Renal pelvis (tissue), 12 donors: ENCODE results near the gene PPP1R3C. TPM values are rescaled to one million over a fixed set of nuclear protein-coding genes. Genes with fewer than 3 reads are reported as not detected.

ENCODE experiments used
- DNase-seq: peaks from one replicate; pipeline ENCODE4 v3.0.0-alpha.2; 2013
- long read RNA-seq, 16 experiments: transcript quantifications; one replicate each; lab custom pipeline, GENCODE V29; 2026
- polyA plus RNA-seq, 3 donors: library from polyadenylated mRNA; unstranded; fragments of 120-200 nt; gene quantifications; one replicate each; pipeline ENCODE4 v1.2.1, GENCODE V29; 2013; ENCODE audit not compliant: insufficient read length in 3 of 3

The PPP1R3C gene
- polyA plus RNA-seq, result 10 to 100 TPM; 32.4 to 42.3 (median 36.3) TPM
- long read RNA-seq, donor 1, transcript PPP1R3C-201 (2 exons, 2,524 nt), result major isoform, 18 of 18 reads
- long read RNA-seq, donor 1, partial matches to known transcripts, result 0 of 18 reads
- long read RNA-seq, donor 1, other reads (novel, unspliced or antisense), result 0 of 18 reads
- long read RNA-seq, donor 2, transcript PPP1R3C-201 (2 exons, 2,524 nt), result major isoform, 15 of 31 reads
- long read RNA-seq, donor 2, partial matches to known transcripts, result 16 of 31 reads
- long read RNA-seq, donor 2, other reads (novel, unspliced or antisense), result 0 of 31 reads
- long read RNA-seq, donor 3, transcript PPP1R3C-201 (2 exons, 2,524 nt), result major isoform, 17 of 17 reads
- long read RNA-seq, donor 3, partial matches to known transcripts, result 0 of 17 reads
- long read RNA-seq, donor 3, other reads (novel, unspliced or antisense), result 0 of 17 reads
- long read RNA-seq, donor 4, transcript PPP1R3C-201 (2 exons, 2,524 nt), result major isoform, 14 of 14 reads
- long read RNA-seq, donor 4, partial matches to known transcripts, result 0 of 14 reads
- long read RNA-seq, donor 4, other reads (novel, unspliced or antisense), result 0 of 14 reads
- long read RNA-seq, donor 5, transcript PPP1R3C-201 (2 exons, 2,524 nt), result major isoform, 6 of 6 reads
- long read RNA-seq, donor 5, partial matches to known transcripts, result 0 of 6 reads
- long read RNA-seq, donor 5, other reads (novel, unspliced or antisense), result 0 of 6 reads
- long read RNA-seq, donor 6, transcript PPP1R3C-201 (2 exons, 2,524 nt), result major isoform, 6 of 6 reads
- long read RNA-seq, donor 6, partial matches to known transcripts, result 0 of 6 reads
- long read RNA-seq, donor 6, other reads (novel, unspliced or antisense), result 0 of 6 reads
- long read RNA-seq, donor 7, transcript PPP1R3C-201 (2 exons, 2,524 nt), result major isoform, 19 of 19 reads
- long read RNA-seq, donor 7, partial matches to known transcripts, result 0 of 19 reads
- long read RNA-seq, donor 7, other reads (novel, unspliced or antisense), result 0 of 19 reads
- long read RNA-seq, donor 8, transcript PPP1R3C-201 (2 exons, 2,524 nt), result major isoform, 12 of 12 reads
- long read RNA-seq, donor 8, partial matches to known transcripts, result 0 of 12 reads
- long read RNA-seq, donor 8, other reads (novel, unspliced or antisense), result 0 of 12 reads
- long read RNA-seq, donor 9, transcript PPP1R3C-201 (2 exons, 2,524 nt), result major isoform, 17 of 17 reads
- long read RNA-seq, donor 9, partial matches to known transcripts, result 0 of 17 reads
- long read RNA-seq, donor 9, other reads (novel, unspliced or antisense), result 0 of 17 reads
- long read RNA-seq, donor 10, transcript PPP1R3C-201 (2 exons, 2,524 nt), result major isoform, 22 of 22 reads
- long read RNA-seq, donor 10, partial matches to known transcripts, result 0 of 22 reads
- long read RNA-seq, donor 10, other reads (novel, unspliced or antisense), result 0 of 22 reads
- long read RNA-seq, donor 11, transcript PPP1R3C-201 (2 exons, 2,524 nt), result major isoform, 9 of 9 reads
- long read RNA-seq, donor 11, partial matches to known transcripts, result 0 of 9 reads
- long read RNA-seq, donor 11, other reads (novel, unspliced or antisense), result 0 of 9 reads
- long read RNA-seq, donor 12, transcript PPP1R3C-201 (2 exons, 2,524 nt), result major isoform, 23 of 23 reads
- long read RNA-seq, donor 12, partial matches to known transcripts, result 0 of 23 reads
- long read RNA-seq, donor 12, other reads (novel, unspliced or antisense), result 0 of 23 reads
- long read RNA-seq, donor 13, transcript PPP1R3C-201 (2 exons, 2,524 nt), result major isoform, 8 of 8 reads
- long read RNA-seq, donor 13, partial matches to known transcripts, result 0 of 8 reads
- long read RNA-seq, donor 13, other reads (novel, unspliced or antisense), result 0 of 8 reads
- long read RNA-seq, donor 14, result 0 reads
- long read RNA-seq, donor 15, transcript PPP1R3C-201 (2 exons, 2,524 nt), result major isoform, 13 of 13 reads
- long read RNA-seq, donor 15, partial matches to known transcripts, result 0 of 13 reads
- long read RNA-seq, donor 15, other reads (novel, unspliced or antisense), result 0 of 13 reads
- long read RNA-seq, donor 16, transcript PPP1R3C-201 (2 exons, 2,524 nt), result major isoform, 16 of 16 reads
- long read RNA-seq, donor 16, partial matches to known transcripts, result 0 of 16 reads
- long read RNA-seq, donor 16, other reads (novel, unspliced or antisense), result 0 of 16 reads

DNA sequence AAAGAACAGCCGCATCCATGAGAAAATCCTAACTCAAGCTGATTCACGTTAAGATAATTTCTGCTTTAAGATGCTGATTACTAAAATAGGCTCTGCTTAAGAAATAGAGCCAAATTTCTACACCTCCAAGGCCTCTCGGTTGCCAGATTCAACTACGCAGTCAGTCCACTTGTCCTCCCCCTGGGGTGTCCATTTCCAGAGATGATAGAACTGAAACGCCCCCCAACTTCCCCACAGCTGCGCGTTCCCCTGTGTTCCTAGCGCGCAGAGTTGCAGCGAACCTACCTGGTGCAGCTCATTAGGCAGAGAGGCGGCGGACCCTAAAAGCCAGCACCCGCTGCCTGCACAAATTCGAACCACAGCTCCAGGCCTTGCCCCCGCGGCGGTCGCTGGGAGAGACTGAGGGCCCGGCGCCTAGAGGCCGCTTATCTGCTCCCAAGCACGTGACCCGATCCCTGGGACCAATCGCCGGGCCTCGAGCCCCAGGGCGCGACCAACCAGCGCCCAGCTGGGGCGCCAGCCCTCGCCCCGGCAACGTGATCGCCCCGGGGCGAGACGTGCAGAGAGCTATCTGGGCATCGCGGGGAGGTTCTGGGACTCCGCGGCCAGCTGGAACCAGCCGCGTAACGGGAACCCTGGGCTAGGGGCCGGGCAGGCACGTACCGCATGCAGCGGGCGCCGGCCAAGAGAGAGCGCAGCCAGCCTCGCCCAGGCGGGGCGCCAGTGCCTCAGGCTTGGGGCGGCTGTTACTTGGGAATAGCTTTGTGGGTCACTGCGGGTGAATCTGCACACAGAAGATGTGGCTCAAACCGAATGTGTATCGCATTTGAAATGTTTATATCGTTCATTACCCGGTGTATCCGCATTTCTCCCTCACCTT lies at the start of gene PPP1R3C:
Gene PPP1R3C (minus strand): TSS at position 401 of the 880 bp plus-strand sequence. CDS start 102 bp downstream, at position 299.
- DNase-seq, result peak; percentile 85

GRCh38 chr10:91681361-91682276 lies 48.7 kb upstream of the PPP1R3C start:
- DNase-seq, result no peak

- DNase-seq, result no peak
Measured at GRCh38 chr10:91680487-91680886, 47.6 kb upstream of the PPP1R3C start.

GRCh38 chr10:91679296-91679695 lies 46.4 kb upstream of the PPP1R3C start:
- no peak for DNase-seq

- DNase-seq, result no peak
Measured at GRCh38 chr10:91677911-91678310, 45.0 kb upstream of the PPP1R3C start.

- DNase-seq, result no peak
Measured at GRCh38 chr10:91672021-91672608, 39.2 kb upstream of the PPP1R3C start.

DNA sequence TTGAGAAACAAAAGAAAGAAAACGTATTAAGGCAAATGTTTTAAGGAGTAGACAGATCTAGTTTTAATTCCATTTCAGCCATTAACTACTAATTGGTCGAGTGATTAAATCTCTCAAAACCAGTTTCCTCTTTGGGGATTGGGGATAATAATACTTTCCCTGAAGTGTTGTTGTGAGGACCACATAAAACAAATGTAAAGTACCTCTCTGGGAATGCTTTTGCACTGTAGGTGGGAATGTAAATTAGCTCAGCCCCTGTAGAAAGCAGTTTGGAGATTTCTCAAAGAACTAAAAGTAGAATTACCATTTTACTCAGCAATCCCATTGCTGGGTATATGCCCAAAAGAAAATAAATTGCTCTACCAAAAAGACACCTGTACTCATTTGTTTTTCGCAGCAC lies 36.0 kb upstream of the PPP1R3C start:
- no peak for DNase-seq

DNA sequence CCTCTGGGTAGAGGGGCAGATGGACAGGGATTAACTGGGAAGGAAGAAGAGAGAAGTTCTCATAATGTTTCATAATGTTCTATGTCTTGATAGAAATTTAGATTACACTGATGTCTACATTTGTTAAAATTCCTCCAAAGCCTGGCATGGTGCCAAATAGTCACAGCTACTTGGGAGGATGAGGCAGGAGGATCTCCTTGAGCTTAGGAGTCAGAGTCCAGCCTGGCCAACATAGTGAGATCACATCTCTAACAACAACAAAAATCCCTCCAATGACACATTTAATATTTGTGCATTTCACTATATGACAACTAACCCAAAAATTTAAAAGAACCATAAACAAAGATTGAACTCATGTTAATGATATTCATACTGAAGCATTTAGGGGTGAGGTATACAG lies 33.0 kb upstream of the PPP1R3C start:
- no peak for DNase-seq

DNA sequence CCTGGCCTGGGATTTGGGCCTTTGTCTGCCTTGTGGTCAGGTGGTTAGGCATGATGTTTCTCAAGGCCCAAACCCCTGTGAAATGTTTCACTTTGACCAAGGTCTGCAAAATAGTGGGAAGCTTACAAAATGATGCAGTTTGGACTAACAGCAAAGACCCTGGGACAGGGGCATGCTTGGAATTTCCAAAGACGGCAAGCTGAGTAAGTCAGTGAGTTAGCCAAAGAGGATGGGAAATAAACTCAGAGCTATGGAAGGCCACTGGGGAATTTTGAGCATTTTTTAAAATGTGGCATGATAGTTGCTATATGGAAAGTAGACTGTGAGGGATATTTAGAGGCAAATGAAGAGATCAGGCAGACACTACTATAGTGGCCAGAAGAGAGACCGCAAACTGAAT lies 31.6 kb upstream of the PPP1R3C start:
- DNase-seq, result no peak

GRCh38 chr10:91662993-91663392 lies 30.1 kb upstream of the PPP1R3C start:
- no peak for DNase-seq

DNA sequence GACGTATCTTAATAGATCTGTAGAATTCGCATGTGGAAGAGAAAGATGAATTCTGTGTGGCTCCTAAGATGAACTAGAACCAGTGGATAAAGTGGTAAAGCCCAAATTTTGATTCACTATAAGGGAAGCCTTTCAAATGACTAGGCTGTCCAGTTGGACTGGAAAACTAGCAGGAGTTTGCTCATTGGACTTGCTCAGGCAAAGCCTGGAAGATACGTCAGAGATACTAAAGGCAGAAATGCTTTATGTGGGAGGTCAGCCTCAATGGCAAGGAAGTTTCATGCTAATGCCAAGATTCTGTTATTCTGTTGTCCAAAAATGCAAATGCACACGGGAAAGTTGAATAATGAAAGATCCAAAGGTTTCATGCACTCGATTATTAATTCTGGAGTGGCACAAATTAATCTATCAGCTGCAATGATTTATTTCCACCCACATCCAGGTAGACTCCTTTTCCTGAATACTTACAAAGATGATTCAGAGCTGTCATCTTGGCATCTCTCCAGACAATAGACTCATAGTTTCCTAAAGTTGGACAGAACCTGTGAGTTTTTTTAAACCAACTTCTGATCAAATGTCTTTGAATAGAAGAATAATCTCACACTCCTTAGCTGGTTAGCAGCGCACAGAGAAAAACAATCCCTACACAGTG lies 20.5 kb upstream of the PPP1R3C start:
- no peak for DNase-seq

DNA sequence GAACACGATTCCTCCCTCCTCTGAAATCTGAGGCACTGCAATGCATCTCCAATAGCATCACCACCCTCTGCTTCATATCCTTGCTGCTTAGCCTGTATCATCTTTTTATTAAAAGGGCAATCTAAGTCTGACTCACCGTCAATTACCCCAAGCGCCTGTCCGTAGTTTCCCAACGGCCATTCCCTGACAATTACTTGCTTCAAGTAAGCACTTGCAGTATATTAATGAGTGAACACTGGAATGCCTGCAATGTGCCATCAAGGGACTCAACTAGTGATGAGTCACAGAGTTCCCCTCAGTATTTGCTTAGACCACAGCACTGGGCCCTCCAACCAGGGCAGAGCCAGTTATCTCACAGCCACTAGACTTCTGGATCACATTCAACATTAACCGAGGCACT lies 19.5 kb upstream of the PPP1R3C start:
- no peak for DNase-seq

- DNase-seq, result no peak
Measured at GRCh38 chr10:91643700-91644099, 10.8 kb upstream of the PPP1R3C start.

- no peak for DNase-seq
Measured at GRCh38 chr10:91642831-91643692, 10.2 kb upstream of the PPP1R3C start.

DNA sequence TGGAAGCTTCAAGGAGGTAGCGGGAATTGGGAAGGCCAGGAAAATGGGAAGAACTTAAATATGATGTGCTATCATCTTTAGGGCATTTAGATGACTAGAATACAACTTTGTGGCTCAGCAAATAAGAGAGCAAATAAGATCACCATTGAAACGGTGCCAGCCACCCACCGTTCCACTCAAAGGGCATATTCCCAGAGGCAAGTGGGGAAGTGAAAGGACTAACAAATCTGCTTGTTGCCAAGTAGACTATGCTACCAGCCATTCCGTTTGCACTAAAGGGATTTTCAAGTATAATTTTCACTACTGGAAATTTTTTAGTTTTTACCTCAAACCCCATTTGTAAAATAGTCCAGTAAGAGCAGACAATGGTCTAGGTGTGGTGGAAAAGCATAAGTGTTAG lies 4.0 kb upstream of the PPP1R3C start:
- DNase-seq, result no peak
